Stimulated activated CD8-positive, alpha-beta memory T cell treated with anti-CD3 and anti-CD28 coated beads, Interleukin-7, amount 100 ng/mL, for 4 hours (primary cell): ENCODE results near the gene CARD19.
A peak's percentile ranks its signal among the peaks of the same experiment; 100 is the strongest.
"Not testable (repeated sequence)": the region's sequence is repeated elsewhere in the genome, so short reads cannot be mapped to it uniquely, and the experiment has no call there.

Experiments
- DNase-seq, 2 donors: peaks; one replicate each; pipeline ENCODE4 v3.0.0-alpha.2; 2020; ENCODE audit warnings: low read depth in 2 of 2

CARD19 gene

DNA sequence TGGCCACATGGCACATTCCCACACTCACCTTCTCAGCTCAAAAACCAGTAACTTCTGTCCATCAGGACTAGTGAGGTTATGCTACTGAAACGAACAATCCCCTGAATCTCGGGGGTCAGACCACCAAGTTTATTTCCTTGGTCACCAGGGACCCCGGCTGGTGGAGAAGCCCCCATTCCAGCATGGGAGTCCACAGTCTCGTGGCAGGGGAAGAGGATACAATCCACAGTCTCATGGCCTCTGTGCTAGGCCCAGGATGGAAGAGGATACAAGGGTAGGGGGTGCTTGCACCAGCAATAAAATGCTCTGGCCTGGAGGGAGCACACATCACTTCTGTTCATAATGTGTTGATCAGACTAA, 7.4 kb upstream of the CARD19 start:
- no peak for DNase-seq

GRCh38 chr9:93089024-93089423, 7.0 kb upstream of the CARD19 start:
- DNase-seq: no peak

GRCh38 chr9:93089481-93089991, 6.5 kb upstream of the CARD19 start:
- no peak for DNase-seq

- no peak for DNase-seq
These were observed 5.8 kb upstream of the CARD19 start for GRCh38 chr9:93090091-93090655.

DNA sequence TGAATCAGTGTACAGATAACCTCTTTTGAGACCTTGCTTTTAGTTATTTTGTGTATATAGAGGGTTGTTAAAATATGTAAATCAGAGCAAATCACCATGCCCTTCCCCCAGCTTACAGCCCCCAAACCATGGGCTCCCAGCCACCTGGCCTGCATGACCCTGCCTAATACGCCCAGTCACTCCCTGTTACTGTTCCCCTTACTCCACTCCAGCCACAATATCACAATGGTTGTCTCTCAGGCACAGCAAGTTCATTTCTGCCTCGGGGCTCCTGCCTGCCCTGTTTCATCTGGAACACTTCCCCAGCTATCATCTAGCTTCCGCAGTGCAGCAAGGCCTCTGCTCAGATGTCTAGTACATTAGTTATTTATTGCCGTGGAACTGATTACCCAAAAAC, 5.0 kb upstream of the CARD19 start:
- DNase-seq: no peak

GRCh38 chr9:93091453-93092081, 4.5 kb upstream of the CARD19 start:
- peak in 1 of 2 donors; percentile 45 for DNase-seq

- DNase-seq: no peak
These were observed 3.6 kb upstream of the CARD19 start for GRCh38 chr9:93092251-93092991.

DNA sequence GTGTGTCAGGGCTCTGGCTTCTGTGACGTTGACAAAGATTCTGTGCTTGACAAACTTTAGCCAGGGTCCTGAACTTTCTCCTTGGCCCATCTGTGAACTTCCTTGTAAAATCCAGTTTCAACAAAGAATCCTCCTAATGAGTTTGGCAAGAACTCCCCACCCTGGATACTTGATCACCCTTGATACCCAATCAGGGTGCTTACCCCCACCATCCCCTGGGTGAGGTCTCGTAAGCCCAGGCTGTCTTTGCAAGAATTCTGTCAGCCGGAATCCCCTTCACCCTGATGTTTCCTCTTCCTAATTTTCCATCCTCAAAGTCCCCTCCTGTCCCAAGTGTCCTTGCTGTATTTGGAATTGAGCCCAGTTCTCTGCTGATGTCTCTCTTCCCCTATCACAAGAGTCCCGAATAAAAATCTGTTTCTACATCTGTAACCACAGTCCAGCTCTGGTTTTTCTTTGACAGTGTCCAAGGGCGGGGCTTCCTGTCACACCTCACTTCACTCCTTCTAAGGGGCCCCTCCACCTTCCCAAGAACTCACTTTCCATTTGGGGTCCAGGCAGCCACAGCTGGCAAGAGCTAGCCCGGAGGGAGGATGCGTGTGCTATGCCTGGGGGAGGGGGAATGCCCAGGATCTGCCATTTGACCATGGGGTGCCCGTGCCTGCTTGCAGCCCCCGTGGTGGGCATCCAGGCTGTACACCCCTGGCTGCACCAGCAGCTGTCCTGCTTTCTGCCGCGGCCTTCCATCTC, 2.7 kb upstream of the CARD19 start:
- DNase-seq: no peak

DNA sequence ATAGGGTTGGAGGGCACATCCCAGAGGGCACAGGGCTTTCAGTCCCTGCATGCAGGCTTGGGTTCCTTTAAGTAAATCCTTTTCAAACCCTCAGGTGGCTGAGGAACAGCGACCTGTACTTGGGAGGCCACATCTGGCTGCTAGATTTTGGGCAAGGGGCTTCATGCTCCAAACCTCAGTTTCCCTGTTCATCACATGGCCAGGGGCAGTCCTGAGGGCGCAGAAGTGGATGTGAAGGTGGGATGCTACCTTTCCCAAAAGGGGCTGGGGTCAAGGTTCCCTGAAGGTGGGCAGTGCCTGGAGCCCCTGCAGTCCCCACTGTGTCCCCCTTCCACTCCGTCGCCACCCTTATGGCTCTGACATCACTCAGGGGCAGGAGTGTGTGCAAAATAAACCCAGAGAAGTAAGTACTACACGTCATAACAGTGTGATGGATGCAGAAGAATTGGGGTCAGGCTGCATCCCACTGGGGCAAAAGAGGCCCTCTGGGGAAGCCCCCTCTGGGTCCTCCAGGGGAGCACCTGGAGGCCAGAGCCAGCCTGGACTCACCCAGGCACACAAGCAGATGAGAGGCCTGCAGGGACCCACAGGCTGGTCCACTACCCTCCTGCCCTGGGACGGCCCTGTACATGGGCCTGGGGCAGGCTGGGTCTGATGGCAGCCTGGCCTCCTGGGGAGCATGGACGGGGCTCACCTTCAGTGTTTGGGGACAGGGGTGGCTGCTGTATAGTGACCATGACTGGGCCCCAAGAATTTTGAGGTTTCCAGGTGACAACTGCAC, 1.9 kb upstream of the CARD19 start:
- DNase-seq: no peak

GRCh38 chr9:93094658-93095204, 1.3 kb upstream of the CARD19 start:
- DNase-seq: no peak

DNA sequence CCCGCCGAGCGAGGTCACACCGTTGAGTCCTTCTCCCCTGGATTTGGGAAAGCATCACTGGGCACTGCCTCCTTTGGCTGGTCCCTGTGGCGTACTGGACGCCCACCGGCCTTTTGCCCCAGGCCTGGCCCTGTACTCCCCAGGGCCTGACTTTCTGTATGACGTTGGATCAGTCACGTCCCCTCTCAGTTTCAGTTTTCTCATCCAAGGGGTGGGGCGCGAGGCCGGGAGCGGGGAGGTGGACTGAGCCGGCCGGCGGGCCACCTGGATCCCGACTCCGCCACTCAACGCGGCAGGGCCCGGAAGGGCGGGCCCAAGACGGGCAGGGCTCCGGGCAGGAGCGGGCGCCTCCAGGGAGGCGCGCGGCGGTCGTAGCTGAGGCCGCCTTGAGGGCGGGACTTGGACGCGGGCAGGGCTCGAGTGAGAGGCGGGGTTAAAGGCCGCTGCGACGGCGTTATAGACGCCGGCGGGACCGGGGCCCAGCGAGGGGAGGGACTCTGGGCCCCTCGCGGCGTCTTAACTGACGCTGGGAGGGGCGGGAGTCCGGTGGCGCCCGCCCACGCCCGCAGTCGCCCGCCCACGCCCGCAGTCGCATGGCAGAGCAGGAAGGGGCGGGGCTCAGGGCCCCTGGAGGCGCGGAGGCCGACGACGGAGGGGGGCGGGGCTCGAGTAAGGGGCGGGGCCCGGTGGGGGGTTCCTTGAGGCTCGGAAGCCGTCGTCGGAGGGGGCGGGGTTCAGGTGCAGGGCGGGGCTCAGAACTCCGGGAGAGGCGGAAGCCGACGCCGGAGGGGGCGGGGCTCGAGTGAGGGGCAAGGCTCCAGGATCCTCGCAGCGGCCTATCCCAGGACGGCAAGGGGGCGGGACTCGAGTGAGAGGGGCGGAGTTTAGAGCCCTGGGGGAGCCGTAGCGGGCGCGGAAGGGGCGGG, 549 bp upstream of the CARD19 start:
- peak; percentile 100 for DNase-seq

DNA sequence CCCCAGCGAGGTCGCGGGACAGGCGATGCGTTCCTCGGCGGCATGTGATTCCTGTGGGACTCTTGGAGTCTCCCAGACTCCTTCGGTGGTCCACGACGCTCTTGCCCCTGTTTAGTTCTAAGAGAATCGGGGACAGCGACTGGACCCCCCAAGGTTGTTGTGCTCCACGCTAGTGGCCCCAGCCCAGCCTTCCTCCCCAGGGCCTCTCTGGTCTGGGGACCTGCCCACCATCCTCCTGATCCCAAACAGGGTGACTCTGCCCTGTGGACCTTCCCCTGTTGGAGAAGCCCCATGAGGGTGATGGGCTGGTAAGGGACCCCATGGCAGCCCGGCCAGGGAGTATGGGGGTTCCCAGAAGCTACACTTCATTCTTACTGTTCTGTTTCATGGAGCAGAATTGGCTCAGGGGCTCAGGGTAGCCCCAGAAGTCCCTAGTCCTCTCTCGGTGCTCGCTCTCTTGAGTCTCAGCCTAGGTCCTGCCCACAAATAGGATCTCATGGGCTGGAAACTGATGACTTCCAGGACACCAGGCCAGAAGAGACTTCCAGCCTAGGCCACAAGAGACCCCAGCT, 880 bp downstream of the CARD19 start:
- no peak for DNase-seq

GRCh38 chr9:93097511-93098201, 1.6 kb downstream of the CARD19 start:
- DNase-seq: no peak

GRCh38 chr9:93098236-93098946, 2.4 kb downstream of the CARD19 start:
- DNase-seq: peak; percentile 34 to 66

DNA sequence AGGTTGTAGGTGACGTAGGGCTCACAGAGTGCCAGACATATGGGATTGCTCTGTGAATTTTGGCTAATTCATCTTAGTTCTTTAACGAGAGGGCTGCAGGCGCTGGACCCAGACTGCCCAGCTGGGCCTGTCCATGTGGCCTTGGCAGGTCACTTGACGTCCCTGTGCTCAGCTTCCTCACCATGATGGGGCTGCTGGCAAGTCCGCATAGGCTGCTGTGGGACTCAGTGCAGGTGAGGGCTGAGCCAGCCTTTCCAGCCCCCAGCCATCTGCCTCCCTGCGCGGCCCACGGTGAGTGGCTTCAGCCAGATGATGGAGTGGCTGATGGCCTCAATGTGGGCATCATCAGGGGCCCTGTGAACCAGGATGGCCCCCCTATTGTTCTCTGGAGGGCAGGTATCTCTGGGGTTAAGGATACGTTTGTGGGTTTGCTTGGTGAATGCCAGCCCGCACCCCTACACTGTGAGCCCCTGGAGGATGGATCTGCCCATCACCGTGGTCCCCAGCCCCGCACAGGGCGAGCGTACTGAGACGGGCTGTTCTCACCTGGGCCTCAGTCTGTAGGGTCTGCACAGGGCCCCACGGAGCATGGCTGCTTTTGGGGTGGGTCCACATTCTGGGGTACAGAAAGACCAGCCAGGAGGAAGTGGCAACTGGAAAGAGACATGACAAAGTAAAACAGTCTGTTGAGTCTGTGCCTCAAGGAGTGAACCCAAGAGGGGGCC, 3.7 kb downstream of the CARD19 start:
- DNase-seq: no peak

GRCh38 chr9:93100276-93100636, 4.2 kb downstream of the CARD19 start:
- no peak for DNase-seq

- not testable (repeated sequence) for DNase-seq
These were observed 5.1 kb downstream of the CARD19 start for GRCh38 chr9:93101086-93101485.

- DNase-seq: no peak
These were observed 9.6 kb downstream of the CARD19 start for GRCh38 chr9:93105620-93106019.
